HG03520 (cell line): Measurements from ENCODE around the gene PIGT.
A peak's percentile ranks its signal among the peaks of the same experiment; 100 is the strongest.

ENCODE experiments used
- ATAC-seq: cut with Tn5 transposase; IDR thresholded peaks from one replicate; pipeline ENCODE4 v1.9.1; 2021; ENCODE audit warnings: mild to moderate bottlenecking, moderate library complexity; ENCODE audit not compliant: unreplicated experiment

The PIGT gene

GRCh38 chr20:45415822-45416637, at the start of gene PIGT:
PIGT (plus strand) TSS chr20:45416141; CDS start chr20:45416157, 16 bp downstream.
- peak; percentile 56 for ATAC-seq

GRCh38 chr20:45366192-45366591, 49.7 kb upstream of the PIGT start:
- ATAC-seq: no peak

- no peak for ATAC-seq
Measured at GRCh38 chr20:45366631-45367030, 49.3 kb upstream of the PIGT start.

GRCh38 chr20:45367126-45367525, 48.8 kb upstream of the PIGT start:
- ATAC-seq: no peak

GRCh38 chr20:45368221-45368980, 47.5 kb upstream of the PIGT start:
- peak; percentile 80 for ATAC-seq

GRCh38 chr20:45370571-45371160, 45.3 kb upstream of the PIGT start:
- ATAC-seq: no peak

GRCh38 chr20:45372241-45372640, 43.7 kb upstream of the PIGT start:
- no peak for ATAC-seq

- no peak for ATAC-seq
Measured at GRCh38 chr20:45372646-45373352, 43.1 kb upstream of the PIGT start.

- peak; percentile 60 for ATAC-seq
Measured at GRCh38 chr20:45373353-45374100, 42.4 kb upstream of the PIGT start.

- no peak for ATAC-seq
Measured at GRCh38 chr20:45374101-45374467, 41.9 kb upstream of the PIGT start.

GRCh38 chr20:45374966-45375365, 41.0 kb upstream of the PIGT start:
- ATAC-seq: no peak

- ATAC-seq: no peak
Measured at GRCh38 chr20:45377269-45377668, 38.7 kb upstream of the PIGT start.

- no peak for ATAC-seq
Measured at GRCh38 chr20:45378191-45378590, 37.8 kb upstream of the PIGT start, which contains the start of gene TP53TG5. TP53TG5 (minus strand) TSS chr20:45378325; CDS start chr20:45378236, 89 bp downstream.

GRCh38 chr20:45387274-45387673, 28.7 kb upstream of the PIGT start:
- no peak for ATAC-seq

GRCh38 chr20:45390931-45391330, 25.0 kb upstream of the PIGT start:
- ATAC-seq: no peak

- no peak for ATAC-seq
Measured at GRCh38 chr20:45391559-45391958, 24.4 kb upstream of the PIGT start.

- no peak for ATAC-seq
Measured at GRCh38 chr20:45392733-45393132, 23.2 kb upstream of the PIGT start.

- no peak for ATAC-seq
Measured at GRCh38 chr20:45394221-45395113, 21.5 kb upstream of the PIGT start.

- no peak for ATAC-seq
Measured at GRCh38 chr20:45395114-45395415, 20.9 kb upstream of the PIGT start.

- ATAC-seq: no peak
Measured at GRCh38 chr20:45399018-45399417, 16.9 kb upstream of the PIGT start.
